Inflammatory macrophage treated with lipopolysaccharide for 1 hour (primary cell): ENCODE data around the gene SCYGR4.
"Not testable (repeated sequence)": the region's sequence is repeated elsewhere in the genome, so short reads cannot be mapped to it uniquely, and the experiment has no call there.

Source experiments
- DNase-seq, 2 donors: peaks; one replicate each; pipeline ENCODE4 v3.0.0-alpha.2; 2020 to 2022

The SCYGR4 gene, protein sequence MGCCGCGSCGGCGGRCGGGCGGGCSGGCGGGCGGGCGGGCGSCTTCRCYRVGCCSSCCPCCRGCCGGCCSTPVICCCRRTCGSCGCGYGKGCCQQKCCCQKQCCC

DNA sequence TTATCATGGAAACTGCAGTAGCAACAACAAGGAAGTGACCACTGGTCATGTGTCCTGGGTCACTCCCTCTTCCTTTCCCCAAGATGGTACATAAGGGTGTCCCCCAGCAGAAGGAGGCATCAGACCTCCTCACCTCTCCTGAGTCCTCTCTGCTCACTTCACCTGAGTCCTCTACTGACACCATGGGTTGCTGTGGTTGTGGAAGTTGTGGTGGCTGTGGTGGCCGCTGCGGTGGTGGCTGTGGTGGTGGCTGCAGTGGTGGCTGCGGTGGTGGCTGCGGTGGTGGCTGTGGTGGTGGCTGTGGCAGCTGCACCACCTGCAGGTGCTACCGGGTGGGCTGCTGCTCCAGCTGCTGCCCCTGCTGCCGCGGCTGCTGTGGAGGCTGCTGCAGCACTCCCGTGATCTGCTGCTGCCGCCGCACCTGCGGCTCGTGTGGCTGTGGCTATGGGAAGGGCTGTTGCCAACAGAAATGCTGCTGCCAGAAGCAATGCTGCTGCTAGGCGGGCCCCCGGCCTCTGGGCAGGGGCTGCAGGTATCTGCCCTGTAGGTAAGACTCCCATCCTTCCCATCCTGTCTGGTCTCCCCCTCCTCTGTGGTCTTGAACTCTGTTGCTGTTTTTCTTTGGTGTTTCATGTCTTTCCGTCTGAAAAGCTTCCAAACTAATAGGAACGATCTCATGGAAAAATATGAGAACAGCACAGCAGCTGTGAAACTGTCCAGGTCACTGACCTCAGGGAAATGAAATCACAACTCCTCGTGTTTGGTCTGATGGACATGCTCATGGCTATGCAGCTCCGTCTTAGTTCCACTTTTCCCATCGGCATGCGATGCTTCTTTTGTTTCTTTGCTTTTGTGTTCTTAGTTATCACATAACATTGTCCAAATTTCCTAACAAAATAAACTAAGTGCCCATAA, at the start of gene SCYGR4:
Gene SCYGR4, plus strand, starts transcription at position 183 of the 915 bp plus-strand sequence. Its CDS starts 0 bp downstream, at position 183.
- no peak for DNase-seq

DNA sequence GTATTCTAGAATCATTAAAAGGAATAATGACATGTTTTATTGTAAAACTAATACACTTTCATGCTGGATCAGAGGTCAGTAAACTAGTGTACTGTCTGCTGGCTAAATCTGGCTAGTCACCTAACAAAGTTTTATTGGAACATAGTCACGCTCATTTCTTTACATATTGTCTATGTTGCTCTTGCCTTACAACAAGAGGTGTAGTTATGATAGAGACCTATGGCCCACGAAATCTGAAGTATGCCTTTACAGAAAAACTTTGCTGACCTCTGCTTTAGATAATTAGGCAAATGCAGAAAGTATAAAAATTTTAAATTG, 48.5 kb upstream of the SCYGR4 start:
- DNase-seq, result no peak

DNA sequence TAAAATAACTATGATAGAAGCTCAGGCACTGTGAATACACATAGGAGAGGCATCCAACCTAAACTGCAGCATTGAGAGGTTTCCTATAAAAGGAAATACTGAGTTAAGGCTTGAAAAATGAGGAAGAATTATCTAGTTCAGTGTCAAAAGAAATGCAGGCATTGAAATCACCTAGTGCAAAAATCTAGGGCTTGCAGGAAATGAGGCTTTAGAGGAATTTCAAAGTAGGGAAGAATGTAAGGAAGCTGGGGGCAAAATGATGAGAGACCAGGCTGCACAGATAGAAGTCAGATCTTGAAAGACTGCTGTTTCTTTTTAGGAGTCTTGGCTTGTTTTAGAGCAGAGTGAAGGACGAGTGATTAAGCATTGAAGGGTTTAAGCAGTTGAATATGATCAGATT, 46.7 kb upstream of the SCYGR4 start:
- DNase-seq, result no peak

DNA sequence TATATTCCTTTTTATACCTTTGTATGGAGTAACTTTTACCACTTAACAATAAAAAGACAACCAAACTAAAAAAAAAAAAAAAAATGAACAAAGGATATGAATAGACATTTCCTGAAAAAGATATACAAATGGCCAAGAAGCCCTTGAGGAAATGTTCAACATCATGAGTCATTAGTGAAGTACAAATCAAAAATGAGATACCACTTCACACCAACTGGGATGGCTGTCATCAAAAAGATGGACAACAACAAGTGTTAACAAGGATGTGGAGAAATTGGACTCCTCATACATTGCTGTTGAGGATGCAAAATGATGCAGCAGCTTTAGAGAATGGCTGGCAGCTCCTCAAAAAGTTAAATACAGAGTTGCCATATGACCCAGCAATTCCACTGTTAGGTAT, 41.2 kb upstream of the SCYGR4 start:
- no peak for DNase-seq

DNA sequence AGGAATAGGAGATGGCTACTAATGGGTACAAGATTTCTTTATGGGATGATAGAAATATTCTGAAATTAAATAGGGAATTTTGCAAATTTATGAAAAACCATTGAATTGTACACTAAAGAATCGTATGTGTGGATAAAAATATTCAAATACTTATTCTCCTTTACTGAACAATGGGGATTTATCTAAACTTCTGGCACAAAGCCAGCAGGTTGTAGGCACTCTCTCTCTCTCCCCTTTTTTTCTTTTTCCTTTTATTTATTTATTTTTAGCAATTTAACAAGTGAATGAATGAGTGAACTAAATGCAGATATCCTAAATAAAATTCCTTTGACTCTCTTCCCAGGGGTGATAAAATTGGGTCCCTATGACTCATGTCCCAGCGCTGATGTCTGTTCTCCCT, 40.5 kb upstream of the SCYGR4 start:
- DNase-seq, result no peak

DNA sequence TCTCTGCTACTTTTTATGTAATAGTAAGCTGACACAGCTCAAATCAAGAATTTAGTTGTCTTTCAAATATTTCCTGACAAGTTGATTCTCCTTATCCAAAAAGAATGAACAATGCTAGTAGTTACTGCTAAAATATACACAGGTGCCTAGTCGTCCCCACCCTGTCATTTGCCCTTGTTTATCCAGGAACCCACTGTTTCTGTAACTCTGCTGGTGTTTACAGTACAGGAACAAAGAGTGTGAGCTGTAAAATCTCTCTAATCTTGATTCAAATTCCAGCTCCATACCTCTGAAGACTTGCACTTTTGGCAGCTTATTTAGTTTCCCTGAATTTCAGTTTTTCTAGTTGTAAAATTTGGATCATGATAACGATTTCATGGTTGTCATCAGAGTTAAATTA, 39.7 kb upstream of the SCYGR4 start:
- no peak for DNase-seq

DNA sequence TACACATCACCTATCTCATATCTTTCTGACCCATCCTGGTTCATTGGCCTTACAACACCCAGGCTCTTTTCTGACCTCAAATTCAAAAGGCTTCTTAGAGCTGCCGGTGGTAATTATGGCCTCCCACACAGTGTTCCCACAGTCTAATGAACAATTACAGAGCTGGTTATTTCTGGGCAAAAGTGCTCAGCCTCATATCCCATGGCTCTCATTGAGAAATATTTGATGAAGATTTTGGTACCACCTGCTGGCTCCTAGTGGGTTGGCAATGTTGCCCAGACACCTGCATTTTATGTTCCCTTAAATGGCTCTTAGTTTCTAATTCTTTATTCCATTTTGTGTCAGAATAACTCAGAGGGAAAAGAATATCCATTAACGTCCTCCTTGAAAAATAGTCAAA, 38.7 kb upstream of the SCYGR4 start:
- no peak for DNase-seq

DNA sequence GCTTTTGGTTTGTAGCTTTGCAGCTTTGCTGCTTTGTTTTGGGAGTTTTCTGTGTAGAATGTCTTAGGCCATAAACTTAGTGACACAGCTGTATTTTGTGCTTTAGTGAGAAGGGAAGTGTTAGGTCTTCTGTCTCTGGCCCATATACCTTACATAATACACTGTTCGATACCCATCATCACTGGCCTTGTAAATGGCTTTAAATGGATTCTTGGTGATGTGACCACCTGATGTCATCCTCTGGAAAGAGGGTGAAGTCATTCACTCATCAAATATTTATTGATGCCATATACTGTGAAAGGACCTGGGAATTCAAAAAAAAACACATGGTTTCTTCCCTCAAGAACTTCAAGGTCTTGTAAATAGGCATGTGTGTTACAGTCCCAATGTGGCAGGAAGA, 37.5 kb upstream of the SCYGR4 start:
- DNase-seq, result no peak

DNA sequence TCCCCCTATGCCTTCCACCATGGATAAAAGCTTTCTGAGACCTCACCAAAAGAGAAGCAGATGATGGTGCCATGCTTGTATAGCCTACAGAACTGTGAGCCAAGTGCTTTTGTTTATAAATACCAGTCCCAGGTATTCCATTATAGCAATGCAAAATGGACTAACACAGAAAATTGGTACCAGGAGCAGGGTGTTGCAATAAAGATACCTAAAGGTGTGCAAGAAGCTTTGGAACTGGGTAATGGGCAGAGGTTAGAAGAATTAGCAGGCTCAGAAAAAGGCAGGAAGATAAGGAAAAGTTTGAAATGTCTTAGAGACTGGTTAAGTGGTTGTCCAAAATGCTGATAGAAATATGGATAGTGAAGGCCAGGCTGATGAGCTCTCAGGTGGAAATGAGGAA, 34.9 kb upstream of the SCYGR4 start:
- DNase-seq, result no peak

DNA sequence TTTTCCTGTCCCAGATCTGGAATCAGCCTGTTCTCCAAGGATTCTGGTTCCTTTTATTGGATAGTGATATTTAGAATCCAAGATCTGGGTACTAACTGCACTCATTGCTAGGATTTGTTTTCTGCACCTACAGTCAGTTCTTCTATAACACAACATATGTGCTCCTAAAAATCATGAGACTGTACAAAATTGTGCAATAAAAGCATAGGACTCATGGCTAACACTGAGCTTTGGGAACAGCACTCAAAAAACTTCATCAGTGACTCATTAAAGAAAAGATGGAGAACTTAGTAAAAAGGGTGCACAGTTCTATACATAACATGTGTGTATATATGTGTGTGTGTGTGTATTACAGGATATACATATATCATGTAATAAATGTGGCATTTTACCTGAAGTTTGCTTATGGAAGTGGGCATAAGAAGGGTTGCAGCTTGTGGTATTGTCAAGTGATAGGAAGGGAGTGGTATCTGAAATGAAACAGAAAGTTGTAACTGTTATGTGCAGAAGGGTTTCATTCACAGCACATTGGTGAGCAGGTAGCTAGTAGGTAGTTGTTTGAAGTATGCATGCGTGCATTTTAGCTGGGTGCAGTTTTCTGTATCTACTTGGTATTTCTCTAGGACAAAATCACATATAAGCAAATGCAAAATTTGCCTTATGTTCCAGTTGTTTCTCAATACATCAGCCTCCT, 24.5 kb upstream of the SCYGR4 start:
- peak in 1 of 2 donors; percentile 43 for DNase-seq

DNA sequence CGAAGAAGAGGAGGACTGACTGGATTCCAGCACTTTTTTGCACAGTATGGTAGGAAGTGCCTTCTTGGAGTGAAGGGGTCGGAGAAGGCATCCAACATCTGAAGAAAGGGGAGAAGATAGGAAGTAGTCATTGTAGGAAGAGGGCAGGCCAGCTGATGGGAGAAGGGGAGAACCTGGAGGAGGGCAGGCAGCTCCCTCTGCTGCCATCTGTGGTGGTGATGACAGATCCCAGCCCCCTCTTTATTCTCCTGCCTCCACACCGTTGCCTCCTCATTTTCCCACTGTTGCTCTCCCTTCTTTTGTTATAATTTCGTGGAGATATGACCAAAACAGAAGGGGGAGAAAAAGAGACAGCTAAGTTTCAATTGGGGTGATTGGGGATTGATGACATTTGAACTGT, 21.5 kb upstream of the SCYGR4 start:
- no peak for DNase-seq

DNA sequence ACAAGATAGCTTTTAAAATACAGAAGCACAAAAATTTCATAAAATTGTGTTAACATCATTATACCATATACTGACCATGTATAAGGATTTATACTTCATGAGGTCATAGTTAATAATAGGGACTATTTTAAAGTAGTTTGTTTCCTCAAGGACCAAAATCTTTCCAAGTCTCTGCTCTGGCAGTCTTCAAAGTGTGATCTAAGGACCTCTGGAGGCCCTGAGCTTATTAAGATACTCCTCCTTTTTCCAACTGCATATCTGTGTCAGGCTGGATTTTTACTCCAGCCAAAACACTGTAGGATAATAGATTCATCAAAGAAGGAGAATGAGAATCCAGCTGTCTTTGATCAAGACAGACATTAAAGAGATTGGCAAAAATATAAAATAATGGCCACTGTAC, 20.3 kb upstream of the SCYGR4 start:
- no peak for DNase-seq

DNA sequence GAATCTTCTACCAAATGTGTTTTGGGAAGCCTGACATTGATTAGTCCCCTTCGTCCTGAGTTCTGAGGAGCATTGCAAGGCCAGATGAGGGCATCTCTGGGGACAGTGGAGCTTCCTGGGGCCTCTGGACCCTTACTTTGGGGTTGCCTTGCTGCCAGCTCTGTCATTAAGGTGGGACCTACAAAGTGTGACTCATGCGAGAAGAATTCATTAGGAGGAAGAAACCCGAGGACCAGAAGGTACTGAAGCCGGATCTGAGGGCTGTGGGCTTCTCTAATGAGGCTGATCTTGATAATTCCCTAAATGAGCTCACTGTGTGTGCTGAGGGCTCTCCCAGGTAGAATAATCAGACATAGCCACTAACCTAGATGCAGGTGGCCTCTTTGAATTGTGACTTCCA, 19.3 kb upstream of the SCYGR4 start:
- no peak for DNase-seq

DNA sequence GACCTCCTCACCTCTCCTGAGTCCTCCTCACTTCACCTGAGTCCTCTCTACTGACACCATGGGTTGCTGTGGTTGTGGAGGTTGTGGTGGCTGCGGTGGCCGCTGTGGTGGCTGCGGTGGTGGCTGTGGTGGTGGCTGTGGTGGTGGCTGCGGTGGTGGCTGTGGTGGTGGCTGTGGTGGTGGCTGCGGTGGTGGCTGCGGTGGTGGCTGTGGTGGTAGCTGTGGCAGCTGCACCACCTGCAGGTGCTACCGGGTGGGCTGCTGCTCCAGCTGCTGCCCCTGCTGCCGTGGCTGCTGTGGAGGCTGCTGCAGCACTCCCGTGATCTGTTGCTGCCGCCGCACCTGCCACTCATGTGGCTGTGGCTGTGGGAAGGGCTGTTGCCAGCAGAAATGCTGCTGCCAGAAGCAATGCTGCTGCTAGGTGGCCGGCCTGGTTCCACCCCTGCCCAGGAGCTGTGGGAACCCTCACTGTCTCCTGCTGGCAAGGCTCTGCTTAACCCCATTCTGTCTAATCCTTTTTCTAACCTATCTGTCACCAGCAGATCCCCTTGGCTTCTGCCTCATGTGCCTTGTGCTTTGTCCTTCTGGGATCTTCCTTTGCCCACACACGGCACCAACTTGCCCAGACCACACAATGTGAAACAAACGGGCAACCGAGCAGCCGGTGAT, 18.3 kb upstream of the SCYGR4 start, which contains the start of gene SCYGR2:
Gene SCYGR2, plus strand, starts transcription at position 59 of the 669 bp plus-strand sequence. Its CDS starts 0 bp downstream, at position 59.
- DNase-seq, result not testable (repeated sequence)

DNA sequence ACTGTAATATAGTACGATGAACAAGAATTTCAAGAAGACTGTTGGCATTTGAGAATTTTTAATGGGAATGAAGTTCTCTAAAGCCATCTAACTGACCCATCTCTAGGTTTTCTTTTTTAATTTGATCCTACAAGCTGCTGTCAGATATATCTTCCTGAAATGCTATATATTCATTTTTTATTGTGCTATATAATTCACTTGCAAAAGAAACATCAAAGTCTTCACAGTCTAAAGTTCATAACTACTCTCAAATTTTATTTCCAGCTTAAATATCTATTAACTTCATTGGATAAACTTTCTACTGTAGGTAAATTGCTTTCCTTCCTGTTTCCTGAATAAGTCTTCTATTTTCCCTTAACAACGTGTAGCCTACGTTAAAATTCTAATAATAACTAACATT, 14.9 kb upstream of the SCYGR4 start:
- DNase-seq, result no peak

DNA sequence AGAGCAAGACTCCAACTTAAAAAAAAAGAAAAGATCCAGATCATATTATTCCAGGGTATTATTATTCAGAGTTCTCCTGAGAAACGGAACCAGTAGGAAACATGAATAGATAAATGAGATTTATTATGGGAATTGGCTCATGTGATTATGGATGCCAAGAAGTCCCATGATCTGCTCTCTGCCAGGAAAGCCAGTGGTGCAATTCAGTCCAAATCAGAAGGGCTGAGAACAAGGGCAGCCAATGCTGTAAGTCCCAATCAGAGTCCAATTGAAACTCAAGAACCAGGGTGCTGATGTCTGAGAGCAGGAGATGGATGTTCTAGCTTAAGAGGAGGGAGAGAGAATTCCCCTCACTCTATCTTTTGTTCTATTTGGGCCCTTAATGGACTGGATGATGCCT, 10.8 kb upstream of the SCYGR4 start:
- DNase-seq, result no peak

DNA sequence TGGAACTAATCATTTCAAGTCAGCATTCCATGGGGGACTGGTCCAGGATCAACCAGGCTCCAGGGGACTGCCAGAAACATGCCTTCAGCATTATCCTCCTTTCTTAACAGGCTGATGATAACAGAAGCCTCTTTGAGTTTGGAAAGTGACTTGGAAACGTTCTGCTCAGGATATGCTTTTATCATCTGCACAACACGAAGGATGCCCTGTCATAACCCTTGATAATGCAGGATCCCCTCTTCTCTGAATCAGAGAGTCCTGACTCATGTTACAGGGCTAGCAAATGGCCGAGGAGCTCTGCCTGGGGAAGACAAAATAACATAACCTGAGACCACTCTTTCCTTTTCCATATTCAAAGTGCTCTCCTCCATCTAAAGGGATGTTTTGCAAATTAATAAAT, 9.4 kb upstream of the SCYGR4 start:
- no peak for DNase-seq

DNA sequence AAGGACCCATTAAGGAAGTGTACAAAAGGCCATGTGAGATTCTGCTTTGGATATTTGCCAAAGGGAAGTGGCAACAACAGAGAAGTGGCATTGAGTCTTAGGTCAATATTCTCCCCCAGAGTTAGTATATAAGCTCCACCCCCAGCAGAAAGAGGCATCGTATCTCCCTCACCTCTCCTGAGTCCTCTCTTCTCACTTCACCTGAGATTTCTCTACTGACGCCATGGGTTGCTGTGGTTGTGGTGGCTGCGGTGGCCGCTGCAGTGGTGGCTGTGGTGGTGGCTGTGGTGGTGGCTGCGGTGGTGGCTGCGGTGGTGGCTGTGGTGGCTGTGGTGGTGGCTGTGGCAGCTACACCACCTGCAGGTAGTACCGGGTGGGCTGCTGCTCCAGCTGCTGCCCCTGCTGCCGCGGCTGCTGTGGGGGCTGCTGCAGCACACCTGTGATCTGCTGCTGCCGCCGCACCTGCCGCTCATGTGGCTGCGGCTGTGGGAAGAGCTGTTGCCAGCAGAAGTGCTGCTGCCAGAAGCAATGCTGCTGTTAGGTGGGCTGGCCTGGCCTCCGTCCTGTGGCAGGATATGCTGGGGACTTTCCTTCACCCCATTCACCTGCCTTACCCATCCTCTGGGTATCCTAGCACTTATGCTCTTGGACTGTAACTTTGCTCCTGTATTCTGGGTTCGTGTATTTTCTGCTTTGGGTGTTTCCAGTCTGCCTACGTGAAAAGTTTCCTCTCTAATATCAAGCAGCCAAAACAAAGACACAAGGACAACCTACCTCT, 8.5 kb upstream of the SCYGR4 start:
- DNase-seq, result peak; percentile 86 to 87

DNA sequence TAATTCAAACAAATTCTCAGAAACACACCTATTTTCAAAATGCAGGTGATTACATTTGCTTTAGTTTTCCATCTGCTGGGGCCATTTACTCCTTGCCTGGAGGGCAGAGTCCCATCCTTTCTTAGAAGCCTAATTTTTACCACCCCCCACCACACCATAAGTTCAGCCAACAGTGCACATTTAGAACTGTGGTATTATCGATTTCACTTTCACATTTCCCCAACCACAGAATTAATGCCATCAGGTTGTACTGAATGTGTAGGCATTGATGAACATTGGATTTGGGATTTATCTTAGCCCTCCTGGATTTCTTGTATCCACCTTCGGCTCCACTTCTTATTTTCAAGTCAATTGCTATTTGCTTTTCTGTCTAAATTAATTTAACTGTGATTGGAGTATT, 7.2 kb upstream of the SCYGR4 start:
- DNase-seq, result no peak

DNA sequence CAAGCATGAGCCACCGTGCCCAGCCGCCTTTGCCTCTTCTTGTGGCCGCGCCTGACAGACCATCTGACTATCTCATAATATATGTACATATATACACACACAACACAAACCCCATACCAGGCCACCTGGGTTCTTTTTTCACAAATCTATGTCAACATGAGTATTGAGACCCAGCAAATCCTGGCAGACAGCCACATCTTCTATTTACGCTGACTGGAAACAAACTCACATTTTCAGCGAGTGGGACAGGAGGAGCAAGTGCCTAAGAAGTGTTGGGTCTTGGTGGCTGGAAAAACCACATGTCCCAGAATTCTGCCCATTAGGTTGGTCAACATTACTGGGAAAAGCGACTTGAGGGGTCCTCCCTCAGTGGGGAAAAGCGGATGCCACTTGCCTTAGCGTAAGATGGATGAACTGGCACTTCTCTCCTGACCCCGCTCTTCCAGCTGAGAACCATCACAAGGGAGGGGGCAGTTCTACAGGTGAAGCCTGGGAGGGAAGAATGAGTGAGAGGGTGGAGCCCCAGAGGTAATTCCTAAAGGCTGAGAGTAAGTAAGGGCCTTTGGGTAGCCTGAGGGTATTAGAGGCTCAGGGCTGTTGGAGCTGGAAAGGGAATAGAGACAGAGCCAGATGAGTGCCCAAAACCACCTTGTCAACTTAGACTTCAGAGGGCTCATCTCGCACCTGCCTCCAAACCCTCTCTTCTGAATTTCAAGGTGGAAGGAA, 4.6 kb upstream of the SCYGR4 start:
- DNase-seq, result no peak

DNA sequence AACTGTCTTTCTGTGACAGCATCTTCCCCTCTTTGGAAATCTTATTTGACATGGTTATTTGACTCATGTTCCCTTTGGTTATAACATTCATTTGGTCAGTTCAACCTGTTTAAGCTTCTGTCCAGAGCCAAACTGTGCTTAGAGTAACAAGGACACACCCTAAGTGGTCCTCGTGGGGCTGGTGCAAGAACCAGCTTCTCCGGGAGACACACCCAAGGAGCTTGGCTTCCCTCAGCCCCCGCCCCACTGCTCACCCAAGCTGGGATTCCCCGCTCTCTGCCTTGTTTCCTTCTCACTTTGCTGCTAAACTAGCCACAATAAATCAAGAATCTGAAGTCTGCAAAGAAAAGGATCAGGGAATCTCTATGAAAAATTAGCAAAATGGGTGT, 4.0 kb upstream of the SCYGR4 start:
- peak; percentile 6 to 23 for DNase-seq

DNA sequence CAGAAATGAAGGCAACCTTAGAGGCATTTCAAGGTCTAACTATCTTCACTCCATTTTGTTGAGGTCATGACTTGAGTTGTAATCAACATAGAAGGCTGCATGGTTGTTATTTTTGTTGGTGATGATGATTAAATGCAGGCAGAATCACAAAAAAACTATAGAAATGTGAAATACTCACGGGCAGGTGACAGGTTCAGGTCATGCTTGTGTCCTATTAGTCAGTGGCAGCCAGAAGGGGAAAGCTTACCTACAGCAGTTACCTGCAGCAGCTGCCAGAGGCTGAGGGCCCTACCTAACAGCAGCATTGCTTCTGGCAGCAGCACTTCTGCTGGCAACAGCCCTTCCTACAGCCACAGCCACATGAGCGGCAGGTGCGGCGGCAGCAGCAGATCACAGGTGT, 3.1 kb upstream of the SCYGR4 start:
- no peak for DNase-seq
